Gastrocnemius medialis (tissue), 4 donors: ENCODE data around the gene TIMM17B. TPM values are rescaled to one million over a fixed set of nuclear protein-coding genes. Genes with fewer than 3 reads are reported as not detected.
A peak's percentile ranks its signal among the peaks of the same experiment; 100 is the strongest.

ENCODE experiments used
- ATAC-seq, 2 donors: fragments of 150-250 bp; one replicate each; pipeline ENCODE4 v1.9.1; 2016
- DNase-seq, 2 donors: peaks; one replicate each; pipeline ENCODE4 v3.0.0-alpha.2; 2019
- H3K27ac ChIP-seq, 4 donors: fragments of 200-600 bp; sonication (generic); 1 replicate in 1 of 4; 2 replicates in 3 of 4; pipeline ENCODE4 v1.5.1; 2016 to 2018; ENCODE audit warnings: mild to moderate bottlenecking in 2 of 4, moderate library complexity in 1 of 4
- H3K27me3 ChIP-seq, 3 donors: fragments of 200-600 bp; sonication (generic) in 2 of 3; 1 replicate in 1 of 3; 2 replicates in 2 of 3; pipeline versions ENCODE4 v1.5.1 to v1.6.0; 2016 to 2019; ENCODE audit warnings: mild to moderate bottlenecking in 1 of 3, moderate library complexity in 1 of 3
- H3K36me3 ChIP-seq, 2 donors: fragments of 200-600 bp; sonication (generic) in 1 of 2; one replicate each; pipeline ENCODE4 v1.5.1; 2017 to 2018
- H3K4me1 ChIP-seq, 2 donors: fragments of 200-600 bp; sonication (generic) in 1 of 2; one replicate each; pipeline ENCODE4 v1.5.1; 2016 to 2017; ENCODE audit warnings: mild to moderate bottlenecking in 2 of 2
- H3K4me3 ChIP-seq, 4 donors: fragments of 200-600 bp; sonication (generic) in 3 of 4; 1 replicate in 1 of 4; 2 replicates in 3 of 4; pipeline ENCODE4 v1.5.1; 2016 to 2019; ENCODE audit warnings: mild to moderate bottlenecking in 2 of 4
- H3K9me3 ChIP-seq, 3 donors: fragments of 200-600 bp; sonication (generic) in 2 of 3; 1 replicate in 1 of 3; 2 replicates in 2 of 3; pipeline ENCODE4 v1.5.1; 2016 to 2019
- CTCF ChIP-seq, 5 experiments: fragments of 450-650 bp in 3 of 5; fragments of 200-600 bp in 2 of 5; sonication (generic) in 2 of 5; IDR thresholded peaks in 4 of 5; conservative IDR thresholded peaks in 1 of 5; 1 replicate in 4 of 5; 2 replicates in 1 of 5; pipeline ENCODE4 v1.5.1; 2016 to 2019; ENCODE audit warnings: antibody characterized with exemption in 5 of 5, mild to moderate bottlenecking in 3 of 5, moderate library complexity in 3 of 5
- POLR2A ChIP-seq, 2 donors: fragments of 450-650 bp; IDR thresholded peaks; one replicate each; pipeline ENCODE4 v1.6.1; 2017; ENCODE audit warnings: antibody characterized with exemption in 2 of 2, mild to moderate bottlenecking in 2 of 2, moderate library complexity in 2 of 2
- in situ Hi-C, 4 donors: fragments of 200-750 bp; cut with MboI; loops; one replicate each; pipeline versions ENCODE4 v1.15.0 to v1.8.0; 2017; ENCODE audit warnings: low sequenced_read_pairs in 4 of 4
- intact Hi-C: fragments of 100-400 bp; cut with DNase I; formaldehyde crosslinking; loops from one replicate; pipeline ENCODE4 v1.15.1; 2023; ENCODE audit warnings: low total_unique reads
- total RNA-seq, 4 donors: library from RNA; depleted of rRNA; stranded (reverse); fragments of >200 nt; gene quantifications; one replicate each; pipeline versions ENCODE4 v1.1.0 to v1.2.3, GENCODE V29; 2016

Gene TIMM17B
- total RNA-seq, 4 donors from 2014 or later, result 53.3 to 103 (median 68.5) TPM

- in situ Hi-C loops (no loop called here), intact Hi-C loops (loop anchor here (1.0 to 5.0 kb wide), 3 partner anchors 37 to 243 kb away; partner anchors contain the start of genes OTUD5 and TFE3)
- H3K4me3 ChIP-seq, result no peak overlapping the region
- H3K27me3 ChIP-seq, result no peaks in the 10 kb centered on the region
- H3K9me3 ChIP-seq, result no peaks in the 10 kb centered on the region
- TF ChIP-seq POLR2A (IDR thresholded peaks at IDR 0.05) (no peak), CTCF (IDR thresholded peaks at IDR 0.05 in 4 of 5, conservative IDR thresholded peaks at IDR 0.05 in 1 of 5) (no peak)
- peak overlapping the region in 3 of 4 donors; percentile 83 to 89 (median 87) for H3K27ac ChIP-seq
- peaks cover 0 to 4% of the 10 kb centered on the region in 2 donors for H3K4me1 ChIP-seq
- ATAC-seq (peak in 1 of 2 donors; percentile 4), DNase-seq (no peak)
- peaks cover 0 to 10% of the 10 kb centered on the region in 2 donors for H3K36me3 ChIP-seq
Observed at GRCh38 chrX:48919947-48920717, 22.6 kb upstream of the TIMM17B start.

GRCh38 chrX:48919360-48919841, 21.8 kb upstream of the TIMM17B start:
- Histone ChIP-seq H3K27ac (peak overlapping the region; percentile 83 to 89 (median 86)), H3K36me3 (peaks cover 0 to 10% of the 10 kb centered on the region in 2 donors), H3K9me3 (no peaks in the 10 kb centered on the region), H3K27me3 (no peaks in the 10 kb centered on the region), H3K4me3 (peak overlapping the region; percentile 61 to 74 (median 66)), H3K4me1 (peaks cover 0 to 4% of the 10 kb centered on the region in 2 donors)
- TF ChIP-seq CTCF (IDR thresholded peaks at IDR 0.05 in 4 of 5, conservative IDR thresholded peaks at IDR 0.05 in 1 of 5), result no peak
- TF ChIP-seq POLR2A (IDR thresholded peaks at IDR 0.05), result no peak
- in situ Hi-C loops (no loop called here), intact Hi-C loops (loop anchor here (1.0 to 5.0 kb wide), 3 partner anchors 37 to 242 kb away; partner anchors contain the start of genes OTUD5 and TFE3)
- DNase-seq, result no peak
- peak; percentile 26 to 31 for ATAC-seq

DNA sequence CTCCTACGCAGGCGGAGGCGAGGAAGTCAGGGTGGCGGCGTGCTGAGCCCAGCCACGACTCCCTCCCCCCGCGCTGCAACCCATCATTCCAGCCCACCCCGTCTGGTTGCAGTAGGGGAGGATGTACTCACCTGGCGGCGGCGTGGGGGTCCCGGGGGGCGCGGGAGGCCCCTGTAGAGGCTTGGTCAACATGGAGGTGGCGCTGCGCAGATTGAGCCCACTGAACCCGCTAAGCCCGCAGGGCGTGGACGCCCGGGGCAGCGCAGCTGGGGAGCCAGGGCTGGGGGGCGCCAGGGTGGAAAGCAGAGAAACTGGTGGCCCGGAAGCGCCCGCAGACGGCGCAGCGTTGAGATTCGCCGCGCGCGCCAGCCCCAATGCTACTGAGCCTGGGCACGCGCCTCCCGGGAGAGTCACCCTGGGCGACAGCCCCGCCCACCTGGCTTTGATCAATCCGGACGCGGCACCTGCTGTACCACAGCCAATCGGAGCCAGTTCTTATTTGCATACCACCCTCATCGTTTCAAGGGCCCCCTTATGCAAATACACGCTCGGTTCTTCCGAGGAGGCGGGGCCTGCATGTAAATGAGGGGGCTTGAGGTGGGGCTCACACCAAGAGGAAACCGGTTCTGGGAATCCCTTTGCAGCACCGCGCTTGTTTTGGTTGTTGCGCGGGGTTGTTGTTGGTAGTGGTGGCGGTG, 21.2 kb upstream of the TIMM17B start, which contains the start of gene PIM2:
Gene PIM2 (minus strand): TSS at position 382 of the 698 bp plus-strand sequence. CDS start 190 bp downstream, at position 192.
- ATAC-seq (peak; percentile 86 to 89), DNase-seq (peak; percentile 78 to 88)
- Histone ChIP-seq H3K36me3 (peaks cover 0 to 8% of the 10 kb centered on the region in 2 donors), H3K27me3 (no peaks in the 10 kb centered on the region), H3K27ac (peak within 1 kb of the TSS; percentile 83 to 89 (median 86)), H3K9me3 (no peaks in the 10 kb centered on the region), H3K4me3 (peak within 1 kb of the TSS; percentile 61 to 74 (median 66)), H3K4me1 (peaks cover 0 to 4% of the 10 kb centered on the region in 2 donors)
- in situ Hi-C loops, result no loop called here
- peak; percentile 85 to 94 for TF ChIP-seq POLR2A (IDR thresholded peaks at IDR 0.05)
- no peak for TF ChIP-seq CTCF (IDR thresholded peaks at IDR 0.05 in 4 of 5, conservative IDR thresholded peaks at IDR 0.05 in 1 of 5)
- intact Hi-C loops, result loop anchor here (1.0 to 5.0 kb wide), 3 partner anchors 38 to 241 kb away; partner anchors contain the start of genes OTUD5 and TFE3

- Histone ChIP-seq H3K36me3 (peaks cover 0 to 3% of the 10 kb centered on the region in 2 donors), H3K27ac (peak overlapping the region; percentile 83 to 89 (median 86)), H3K9me3 (no peaks in the 10 kb centered on the region), H3K27me3 (no peaks in the 10 kb centered on the region), H3K4me3 (peak overlapping the region; percentile 61 to 74 (median 66)), H3K4me1 (peaks cover 0 to 4% of the 10 kb centered on the region in 2 donors)
- no peak for DNase-seq
- in situ Hi-C loops, result no loop called here
- intact Hi-C loops, result loop anchor here (2.0 to 5.0 kb wide), 2 partner anchors 39 to 241 kb away; partner anchors contain the start of gene OTUD5
- TF ChIP-seq CTCF (IDR thresholded peaks at IDR 0.05 in 4 of 5, conservative IDR thresholded peaks at IDR 0.05 in 1 of 5), result no peak
- TF ChIP-seq POLR2A (IDR thresholded peaks at IDR 0.05), result no peak
- ATAC-seq, result no peak
Observed at GRCh38 chrX:48918301-48918642, 20.7 kb upstream of the TIMM17B start.
